ENCODE results near the gene CAMK4. TPM values are rescaled to one million over a fixed set of nuclear protein-coding genes. Genes with fewer than 3 reads are reported as not detected.

The CAMK4 gene
- total RNA-seq, 1 experiment from 2014 or later, result 10.2 TPM

GRCh38 chr5:111486055-111486454, 261.9 kb downstream of the CAMK4 start:
- no peak for ATAC-seq
- intact Hi-C loops (cut with micrococcal nuclease), result no loop called here
- TF ChIP-seq SIN3A (IDR thresholded peaks at IDR 0.05; ENCODE audit: low read depth) (no peak), REST (IDR thresholded peaks at IDR 0.05; ENCODE audit: low read depth) (no peak)
- CTCF ChIA-PET, result no interaction called here
- Histone ChIP-seq H3K9me2 (ENCODE audit: insufficient read depth) (no peaks in the 10 kb centered on the region), H3K79me2 (ENCODE audit: insufficient read depth, low read length) (no peaks in the 10 kb centered on the region), H3K9me3 (ENCODE audit: control insufficient read depth in 1 of 2, insufficient read depth in 1 of 2, low read depth in 1 of 2, low read length in 2 of 2) (no peaks in the 10 kb centered on the region), H3K27ac (ENCODE audit: low read depth, low read length) (no peak overlapping the region), H3K4me2 (ENCODE audit: low read length) (no peak overlapping the region), H3K36me3 (ENCODE audit: control insufficient read depth in 1 of 2, insufficient read depth in 2 of 2, low read length in 2 of 2) (no peaks in the 10 kb centered on the region), H2AFZ (ENCODE audit: low read depth, low read length, poor library complexity, severe bottlenecking) (no peak overlapping the region), H3K27me3 (ENCODE audit: insufficient read depth, low read length) (no peaks in the 10 kb centered on the region), H3K4me3 (replicated peaks in 1 of 2; ENCODE audit: low read depth in 1 of 2, low read length in 2 of 2) (no peak overlapping the region), H3K9ac (ENCODE audit: low read length) (no peak overlapping the region), H3K4me1 (ENCODE audit: control insufficient read depth in 1 of 2, insufficient read depth in 2 of 2, low read length in 2 of 2) (no peaks in the 10 kb centered on the region), H4K20me1 (ENCODE audit: insufficient read depth) (no peaks in the 10 kb centered on the region)
- BruUV-seq (replicated peaks), result no TSS peak
- DNase-seq (ENCODE audit: low read depth, low spot score), result no peak
- RAD21 ChIA-PET (ENCODE audit: low non-redundant PET in 1 of 2, low total read pairs in 2 of 2, uncharacterized antibody in 2 of 2, unreplicated experiment in 2 of 2), result no interaction called here
- POLR2A ChIA-PET, result no interaction called here

GRCh38 chr5:111486926-111487325, 262.7 kb downstream of the CAMK4 start:
- no peak overlapping the region for H3K9ac ChIP-seq (ENCODE audit: low read length)
- ChIA-PET RAD21 (ENCODE audit: low non-redundant PET in 1 of 2, low total read pairs in 2 of 2, uncharacterized antibody in 2 of 2, unreplicated experiment in 2 of 2) (no interaction called here), POLR2A (no interaction called here), CTCF (no interaction called here)
- TF ChIP-seq CBX3 (IDR thresholded peaks at IDR 0.05; ENCODE audit: low read depth), result no peak
- no peak for ATAC-seq
- H3K9me2 ChIP-seq (ENCODE audit: insufficient read depth), result no peaks in the 10 kb centered on the region
- H3K4me3 ChIP-seq (replicated peaks in 1 of 2; ENCODE audit: low read depth in 1 of 2, low read length in 2 of 2), result no peak overlapping the region
- no TSS peak for BruUV-seq (replicated peaks)
- H2AFZ ChIP-seq (ENCODE audit: low read depth, low read length, poor library complexity, severe bottlenecking), result no peak overlapping the region
- DNase-seq (ENCODE audit: low read depth, low spot score), result no peak
- H4K20me1 ChIP-seq (ENCODE audit: insufficient read depth), result no peaks in the 10 kb centered on the region
- H3K27me3 ChIP-seq (ENCODE audit: insufficient read depth, low read length), result no peaks in the 10 kb centered on the region
- H3K79me2 ChIP-seq (ENCODE audit: insufficient read depth, low read length), result no peaks in the 10 kb centered on the region
- H3K36me3 ChIP-seq (ENCODE audit: control insufficient read depth in 1 of 2, insufficient read depth in 2 of 2, low read length in 2 of 2), result no peaks in the 10 kb centered on the region
- no peaks in the 10 kb centered on the region for H3K4me1 ChIP-seq (ENCODE audit: control insufficient read depth in 1 of 2, insufficient read depth in 2 of 2, low read length in 2 of 2)
- no peak overlapping the region for H3K27ac ChIP-seq (ENCODE audit: low read depth, low read length)
- intact Hi-C loops (cut with micrococcal nuclease), result no loop called here
- H3K9me3 ChIP-seq (ENCODE audit: control insufficient read depth in 1 of 2, insufficient read depth in 1 of 2, low read depth in 1 of 2, low read length in 2 of 2), result no peaks in the 10 kb centered on the region
- no peak overlapping the region for H3K4me2 ChIP-seq (ENCODE audit: low read length)

Data from HCT116 (cell line).